ENCODE results near the gene PTRH1.
"Not testable (repeated sequence)": the region's sequence is repeated elsewhere in the genome, so short reads cannot be mapped to it uniquely, and the experiment has no call there.

PTRH1 gene, protein sequence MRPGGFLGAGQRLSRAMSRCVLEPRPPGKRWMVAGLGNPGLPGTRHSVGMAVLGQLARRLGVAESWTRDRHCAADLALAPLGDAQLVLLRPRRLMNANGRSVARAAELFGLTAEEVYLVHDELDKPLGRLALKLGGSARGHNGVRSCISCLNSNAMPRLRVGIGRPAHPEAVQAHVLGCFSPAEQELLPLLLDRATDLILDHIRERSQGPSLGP

DNA sequence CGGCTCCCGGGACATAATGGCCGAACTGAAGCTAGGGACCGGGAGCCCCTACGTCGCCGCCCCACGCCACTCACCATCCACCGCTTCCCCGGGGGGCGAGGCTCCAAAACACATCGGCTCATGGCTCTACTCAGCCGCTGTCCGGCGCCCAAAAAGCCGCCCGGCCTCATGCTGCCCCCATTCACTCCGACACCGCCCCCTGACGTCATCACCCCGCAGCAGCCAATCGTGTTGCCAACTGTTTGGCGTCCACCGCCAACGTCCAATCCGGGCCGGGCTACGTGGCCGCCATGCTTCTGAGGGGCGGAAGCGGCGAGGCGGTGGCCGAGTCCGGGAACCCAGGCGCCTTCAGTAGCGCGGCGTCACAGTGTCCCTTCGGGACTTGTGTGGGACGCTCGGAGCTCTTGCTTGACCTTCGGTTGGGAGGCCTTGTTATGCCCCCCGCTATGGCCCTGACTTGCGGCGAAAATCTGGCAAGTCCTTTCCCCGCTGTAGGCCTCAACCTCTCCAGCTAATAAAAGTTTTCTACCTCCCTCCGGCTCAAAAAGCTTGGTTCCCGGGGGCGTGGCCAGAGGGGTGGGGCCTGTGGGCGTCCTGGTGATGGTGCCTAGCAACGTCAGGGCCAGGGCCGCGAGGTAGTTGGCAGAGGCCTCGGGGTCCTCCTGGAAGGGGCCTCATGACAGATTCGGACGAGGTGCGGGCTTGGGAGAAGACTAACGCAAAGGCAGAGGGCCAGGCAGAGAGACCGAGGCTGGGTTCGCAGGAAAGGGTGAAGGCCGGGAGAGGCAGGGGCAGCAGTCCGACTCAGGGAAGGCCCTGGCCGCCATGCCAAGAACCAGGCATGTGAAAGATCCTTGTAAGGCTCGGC is at the start of gene PTRH1, which contains the start of gene TTC16:
TSS of gene PTRH1 (minus strand) at position 194 of the 868 bp plus-strand sequence. CDS start at position 170, 24 bp downstream.
TSS of gene TTC16 (plus strand) at position 610 of the 868 bp plus-strand sequence. CDS start at position 677, 67 bp downstream.
- DNase-seq: peak; percentile 99

DNA sequence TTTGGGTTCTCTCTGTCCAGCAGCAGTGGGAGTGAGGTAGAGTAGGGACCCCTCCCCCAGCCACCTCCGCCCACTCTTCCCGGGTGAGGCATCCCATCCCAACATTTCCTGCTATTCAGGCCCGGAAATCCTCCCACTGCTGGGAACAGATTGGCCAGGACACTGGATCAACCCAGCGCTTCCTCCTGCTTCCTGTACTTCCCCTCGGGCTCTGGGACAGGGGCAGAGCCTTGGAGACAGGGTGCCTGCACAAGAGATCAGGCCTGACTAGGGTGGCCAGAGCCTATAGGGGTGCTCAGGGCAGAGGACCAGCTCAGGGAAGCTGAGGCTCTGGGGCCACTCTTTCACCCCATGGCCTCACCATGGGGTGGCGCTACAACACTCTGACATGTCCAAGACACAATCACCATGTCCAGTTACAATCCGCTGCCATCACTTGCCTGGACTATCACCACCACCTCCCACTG is 48.5 kb upstream of the PTRH1 start:
- DNase-seq: peak; percentile 48

DNA sequence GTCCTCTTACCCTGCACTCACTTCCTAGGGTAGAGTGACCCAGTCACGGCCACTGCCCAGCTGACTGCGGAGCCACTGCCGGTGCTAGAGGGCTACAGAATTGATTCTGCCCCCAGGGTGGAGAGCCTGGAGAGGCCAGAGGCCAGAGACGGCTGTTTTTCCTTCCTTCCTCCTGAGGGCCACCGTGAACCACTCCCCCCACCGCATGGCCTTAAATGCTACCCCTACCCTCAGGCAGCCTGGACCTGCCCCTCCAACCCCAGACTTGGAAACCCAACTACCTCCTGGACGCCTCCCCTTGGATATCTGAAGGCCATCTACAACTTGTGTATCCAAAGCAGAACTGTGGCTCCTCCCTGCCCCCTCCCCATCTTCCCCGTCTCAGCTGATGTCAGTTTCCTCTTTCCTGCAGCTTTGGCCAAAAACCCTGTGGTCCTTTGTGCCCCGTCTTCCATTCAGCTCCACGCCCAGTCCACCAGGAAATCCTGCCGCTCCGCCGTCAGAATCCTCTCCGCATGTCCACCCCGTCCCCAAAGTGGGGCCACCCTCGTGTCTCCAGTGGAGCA is 46.7 kb upstream of the PTRH1 start:
- DNase-seq: no peak

DNA sequence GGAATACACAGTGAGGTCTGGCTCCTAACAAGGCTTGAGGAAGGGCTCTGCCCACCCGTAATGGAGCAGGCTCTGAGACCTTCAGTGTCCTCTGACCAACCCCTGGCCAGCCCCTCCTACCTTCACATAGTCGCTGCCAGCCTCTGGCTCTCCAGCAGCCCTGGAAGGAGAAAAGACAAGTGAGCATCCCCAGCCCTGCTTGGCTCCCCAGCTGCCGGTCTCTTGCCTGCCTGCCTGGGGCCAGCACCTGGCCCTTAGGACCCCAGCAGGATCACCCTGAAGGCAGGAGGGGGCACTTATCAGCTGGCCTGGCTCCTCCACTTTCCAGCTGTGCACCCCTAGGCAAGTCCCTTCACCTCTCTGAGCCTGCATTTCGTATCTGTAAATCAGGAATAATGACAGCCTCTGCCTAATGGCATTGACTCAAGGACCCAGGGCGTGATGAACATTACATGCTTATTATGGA is 46.1 kb upstream of the PTRH1 start:
- DNase-seq: no peak

DNA sequence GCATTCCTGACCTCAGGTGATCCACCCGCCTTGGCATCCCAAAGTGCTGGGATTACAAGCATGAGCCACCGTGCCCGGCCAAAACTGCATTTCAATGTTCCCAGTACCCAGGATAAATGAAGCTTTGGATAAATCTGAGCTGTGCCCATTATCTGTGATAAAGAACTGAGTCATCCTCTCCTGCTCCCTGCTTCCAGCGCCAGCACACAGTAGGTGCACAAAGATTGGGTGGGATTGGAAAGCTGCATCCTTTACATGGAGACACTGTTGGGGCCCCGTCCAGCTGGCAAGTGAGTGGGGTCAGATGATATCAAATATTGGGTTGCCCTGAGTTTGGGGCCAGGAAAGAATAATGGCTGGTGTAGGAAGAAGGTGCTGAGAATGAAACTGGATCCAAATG is 45.6 kb upstream of the PTRH1 start:
- no peak for DNase-seq

DNA sequence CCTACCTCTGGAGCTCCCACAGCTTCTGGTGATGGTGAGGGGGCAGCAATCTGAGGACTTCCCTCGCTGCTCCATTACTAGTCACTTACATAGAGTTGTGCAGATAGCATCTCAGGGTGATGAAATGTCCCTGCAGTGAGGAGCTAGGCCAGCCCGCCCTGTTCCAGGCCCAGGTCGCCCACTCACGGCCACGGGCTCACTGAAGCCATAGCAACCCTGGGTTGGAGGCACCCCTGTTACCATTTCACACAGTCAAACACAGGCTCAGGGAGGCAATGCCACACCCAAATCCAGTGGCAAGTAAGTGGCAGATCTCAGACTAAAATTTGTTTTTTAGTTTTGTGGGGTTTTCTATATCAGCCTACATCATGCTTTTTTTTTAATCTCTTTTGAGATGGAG is 43.4 kb upstream of the PTRH1 start:
- no peak for DNase-seq

DNA sequence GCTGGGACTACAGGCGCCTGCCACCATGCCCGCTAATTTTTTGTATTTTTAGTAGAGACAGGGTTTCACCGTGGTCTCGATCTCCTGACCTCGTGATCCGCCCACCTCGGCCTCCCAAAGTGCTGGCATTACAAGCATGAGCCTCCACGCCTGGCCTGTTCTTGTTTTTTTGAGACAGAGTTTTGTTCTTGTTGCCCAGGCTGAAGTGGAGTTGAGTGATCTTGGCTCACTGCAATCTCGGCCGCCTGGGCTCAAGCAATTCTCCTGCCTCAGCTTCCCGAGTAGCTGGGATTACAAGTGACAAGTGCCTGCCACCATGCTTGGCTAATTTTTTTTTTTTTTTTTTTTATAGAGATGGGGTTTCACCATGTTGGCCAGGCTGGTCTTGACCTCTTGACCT is 41.3 kb upstream of the PTRH1 start:
- DNase-seq: not testable (repeated sequence)

DNA sequence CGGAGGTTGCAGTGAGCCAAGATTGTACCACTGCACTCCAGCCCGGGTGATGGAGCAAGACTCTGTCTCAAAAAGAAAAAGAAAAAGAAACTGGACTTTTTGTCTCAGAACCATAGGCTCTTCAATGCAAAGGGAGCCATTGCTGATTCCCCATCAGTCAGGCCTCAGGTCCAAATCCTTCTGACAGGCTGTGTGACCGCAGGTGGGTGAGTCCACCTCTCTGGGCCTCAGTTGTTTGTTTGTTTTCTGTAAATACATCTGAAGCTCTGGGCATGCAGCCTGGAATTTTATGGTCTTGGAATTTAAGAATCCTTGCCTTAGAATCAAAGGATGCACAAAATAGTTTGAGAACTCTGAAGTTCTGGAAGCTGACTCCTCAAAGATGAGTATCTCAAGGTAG is 40.8 kb upstream of the PTRH1 start:
- DNase-seq: no peak

DNA sequence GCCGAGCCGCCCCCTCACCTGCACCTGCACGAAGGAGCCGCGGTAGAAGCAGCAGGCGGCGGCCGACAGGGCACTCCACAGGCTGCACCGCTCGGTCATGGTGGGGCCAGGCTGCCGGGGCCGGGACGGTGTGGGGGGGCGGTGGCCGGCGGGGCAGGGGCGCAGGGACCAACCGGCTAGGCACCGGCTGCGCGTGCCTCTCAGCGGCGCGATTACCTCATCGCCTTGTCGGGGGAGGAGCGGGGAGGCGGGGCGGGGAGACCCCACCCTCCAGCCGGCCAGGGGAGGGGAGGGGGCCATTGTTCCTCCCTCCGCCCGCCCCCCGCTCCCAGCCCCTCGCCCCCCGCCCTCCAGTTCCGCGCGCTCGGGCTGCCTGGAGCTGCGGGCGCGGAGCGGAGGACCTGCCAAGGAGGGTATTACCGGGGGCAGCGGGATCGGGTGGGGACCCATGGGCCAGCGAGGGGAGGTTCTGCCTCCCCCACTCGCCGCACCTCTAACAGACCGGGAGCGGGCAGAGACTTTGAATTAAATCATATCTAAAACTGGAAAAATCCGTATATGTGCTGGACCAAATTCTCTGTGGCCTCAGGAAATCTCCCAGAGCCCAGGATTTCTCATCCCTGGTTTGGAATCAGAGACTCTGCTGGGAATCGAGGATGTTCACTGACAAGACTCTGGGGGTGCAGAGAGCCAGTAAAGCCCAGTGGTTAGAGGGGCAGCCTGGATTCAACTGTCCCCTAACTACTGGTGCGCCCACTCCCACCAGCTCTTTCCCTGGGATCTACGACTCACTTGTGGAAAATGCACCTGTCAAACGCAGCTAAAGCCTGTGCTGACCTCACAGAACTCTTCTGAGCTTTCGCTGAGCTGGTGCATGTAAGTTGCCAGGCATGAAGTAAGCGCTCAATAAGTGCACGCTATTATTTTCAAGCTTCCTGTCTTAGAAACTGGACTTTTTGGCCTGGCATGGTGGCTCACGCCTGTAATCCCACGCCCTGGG is 39.9 kb upstream of the PTRH1 start:
- DNase-seq: no peak

DNA sequence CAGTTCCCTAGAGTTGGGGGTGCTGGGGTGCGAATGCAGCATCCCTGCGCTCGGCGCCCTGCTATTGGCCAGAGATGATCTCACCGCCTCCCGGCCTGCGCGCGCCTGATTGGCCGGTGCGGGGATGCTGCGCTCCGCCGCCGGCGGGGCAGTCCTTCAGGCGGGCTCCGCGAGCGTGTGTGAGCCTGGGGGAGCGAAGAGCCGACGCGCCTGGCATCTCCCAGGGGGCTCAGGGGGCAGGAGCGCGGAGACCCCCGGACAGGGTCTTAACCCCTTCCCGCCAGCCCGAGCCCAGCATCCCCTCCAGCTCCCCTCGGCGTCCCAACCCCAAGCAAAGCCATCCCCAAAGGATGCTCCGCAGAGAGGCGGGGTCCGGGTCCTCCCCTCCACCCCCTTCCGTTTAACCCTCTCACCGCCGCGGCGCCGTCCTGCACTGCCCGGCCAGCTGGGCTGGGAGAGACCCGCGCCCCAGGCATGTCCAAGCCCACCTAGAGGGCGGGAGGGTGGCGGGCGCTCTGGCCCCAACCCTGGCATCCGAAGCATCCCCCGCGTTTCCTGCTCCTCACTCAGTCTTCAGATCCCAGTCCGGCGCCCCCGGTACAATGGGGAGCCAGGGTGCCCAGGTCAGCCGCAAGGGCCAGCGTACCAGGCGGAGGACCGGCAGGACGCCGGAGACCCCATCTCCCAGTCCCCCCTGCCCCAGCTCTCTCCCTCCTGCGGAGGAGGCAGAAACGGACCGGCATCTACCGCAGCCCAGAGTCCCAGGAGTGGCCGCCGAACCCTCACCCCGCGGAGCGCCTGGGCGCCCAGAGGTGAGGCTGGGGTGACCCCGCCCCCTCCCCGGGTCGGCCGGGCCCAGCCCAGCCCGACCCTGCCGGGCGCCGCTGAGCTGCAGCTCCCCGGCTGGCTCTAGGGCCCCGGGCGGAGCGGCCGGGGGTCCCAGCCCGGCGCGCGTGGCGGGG is 38.9 kb upstream of the PTRH1 start:
- DNase-seq: no peak

DNA sequence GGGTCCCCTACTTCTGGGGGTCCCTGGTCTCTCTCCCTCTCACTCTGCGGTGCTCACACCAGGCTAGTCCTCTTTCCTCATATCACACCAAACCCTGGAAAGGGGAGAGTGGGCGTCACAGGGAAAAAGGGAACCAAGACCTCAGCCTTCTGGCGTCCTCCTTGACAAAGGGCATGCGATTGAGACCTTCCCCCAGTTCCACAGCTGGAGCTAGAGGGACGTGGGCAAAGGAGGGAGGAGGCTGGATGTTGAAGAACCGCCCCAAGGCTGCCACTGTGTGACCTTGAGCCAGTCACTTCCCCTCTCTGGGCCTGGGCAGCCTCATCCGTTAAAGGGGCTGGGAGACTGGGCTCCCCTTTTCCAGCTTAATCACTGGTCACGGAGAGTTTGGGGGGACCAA is 38.2 kb upstream of the PTRH1 start:
- no peak for DNase-seq

DNA sequence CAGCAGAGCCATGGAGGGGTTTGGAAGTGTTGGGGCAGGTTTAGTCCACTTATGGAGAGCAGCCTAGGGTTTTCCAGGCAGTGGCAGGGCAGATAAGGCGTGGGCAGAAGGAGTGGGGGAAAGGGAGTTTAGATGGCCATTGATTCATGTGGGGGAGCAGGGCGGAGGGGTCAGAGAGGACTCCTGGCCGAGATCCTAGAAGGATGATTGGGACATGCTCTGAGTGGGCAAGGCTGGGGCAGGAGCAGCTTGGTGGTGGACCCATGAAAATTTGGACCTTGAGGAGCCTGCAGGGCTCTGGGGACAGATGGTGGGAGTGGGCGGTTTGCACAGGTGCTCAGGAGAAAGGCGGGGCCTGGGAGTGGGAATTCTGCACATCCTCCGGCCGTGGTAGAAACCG is 37.7 kb upstream of the PTRH1 start:
- no peak for DNase-seq

DNA sequence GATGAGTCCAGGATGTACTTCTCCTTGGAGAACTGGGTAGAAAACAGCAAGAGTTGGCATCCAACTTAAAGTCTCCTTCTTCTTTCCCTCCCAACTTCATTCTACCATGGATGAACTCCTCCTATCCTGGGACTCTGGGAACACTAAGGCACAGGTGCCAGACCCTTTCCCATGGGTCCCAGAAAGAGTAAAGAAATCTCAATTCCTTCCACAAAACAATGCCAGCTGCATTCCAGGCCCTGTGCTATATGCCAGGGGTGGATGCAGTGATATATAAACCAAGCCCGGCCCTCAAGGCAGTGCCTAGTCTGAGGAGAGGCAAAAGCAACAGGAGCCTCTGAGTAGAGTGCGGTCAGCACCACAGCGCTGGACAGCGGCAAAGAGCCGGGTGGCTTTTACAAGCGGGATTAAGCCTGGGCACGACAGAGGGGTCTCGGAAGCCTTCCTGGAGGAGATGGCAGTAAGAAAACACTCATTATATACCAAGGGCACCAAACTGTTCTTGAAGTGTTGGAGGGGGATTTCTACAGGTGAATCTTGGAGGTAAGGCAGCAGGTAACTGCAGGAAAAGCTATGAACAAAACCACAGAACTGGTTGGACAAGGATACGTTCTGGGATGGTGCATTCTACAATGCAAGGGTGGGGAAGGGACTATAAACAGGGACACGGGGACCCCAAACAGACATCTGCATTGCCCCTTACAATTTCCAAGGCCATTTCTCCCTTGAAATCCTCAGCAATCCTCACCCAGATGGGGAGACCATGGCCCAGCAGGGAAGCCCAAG is 36.0 kb upstream of the PTRH1 start:
- DNase-seq: no peak

DNA sequence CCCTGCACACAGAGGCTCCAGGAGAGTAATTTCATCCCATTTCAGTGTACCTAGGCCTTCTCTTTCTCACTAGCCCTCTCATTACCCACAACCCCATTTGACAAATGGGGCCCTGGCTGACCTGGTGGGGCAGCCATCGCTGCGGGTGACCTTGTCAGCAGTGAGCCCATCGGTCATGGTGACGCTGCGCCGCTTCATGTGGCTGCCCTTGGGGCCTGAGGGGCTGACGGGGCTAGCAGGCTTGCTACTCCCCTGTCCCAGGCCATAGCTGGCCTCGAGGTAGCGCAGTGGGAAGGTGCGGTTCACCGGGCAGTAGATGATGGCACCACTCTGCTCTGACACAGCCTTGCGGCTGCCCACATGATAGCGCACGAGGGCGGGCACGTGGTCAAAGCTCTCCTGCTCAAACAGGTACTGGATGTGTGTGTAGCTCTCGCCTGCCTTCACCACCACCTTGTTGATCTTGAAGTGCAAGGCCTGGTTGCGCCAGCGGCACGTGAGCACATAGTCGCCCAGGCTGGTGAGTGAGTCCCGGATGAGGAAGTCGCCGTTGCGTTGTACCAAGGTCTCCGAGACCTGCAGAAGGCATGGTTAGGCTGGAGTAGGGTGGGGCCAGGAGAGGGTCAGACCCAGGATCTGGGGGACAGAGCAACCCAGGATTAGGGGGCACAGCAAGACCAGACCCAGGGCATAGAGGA is 33.8 kb upstream of the PTRH1 start:
- no peak for DNase-seq

DNA sequence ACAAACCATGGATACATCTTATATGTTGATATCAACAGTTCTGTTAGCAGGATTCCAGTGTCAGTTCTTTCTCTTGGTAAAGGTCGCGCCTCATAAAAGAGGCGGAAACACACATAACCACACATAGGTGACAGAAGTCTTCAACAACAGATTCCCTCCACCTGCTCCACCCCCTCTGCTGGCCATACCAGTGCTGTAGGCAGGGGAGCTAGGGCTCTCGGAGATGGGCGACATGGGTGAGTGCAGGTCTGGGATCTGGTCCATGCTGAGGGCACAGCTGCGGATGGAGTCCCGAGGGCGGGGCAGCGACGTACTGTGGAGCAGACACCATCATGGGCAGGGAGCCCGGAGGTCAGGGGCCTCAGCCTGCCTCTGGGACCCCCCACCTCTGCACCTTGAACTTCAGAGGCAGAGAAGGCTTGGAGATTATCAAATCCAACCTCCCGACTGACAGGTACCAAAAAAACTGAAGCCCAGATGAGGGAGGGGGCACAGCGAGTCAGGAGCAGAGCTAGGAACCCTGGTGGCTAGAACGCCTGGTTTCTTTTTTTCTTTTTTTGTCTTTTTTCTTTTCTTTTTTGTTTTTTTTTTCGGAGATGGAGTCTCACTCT is 31.6 kb upstream of the PTRH1 start:
- DNase-seq: peak; percentile 20

DNA sequence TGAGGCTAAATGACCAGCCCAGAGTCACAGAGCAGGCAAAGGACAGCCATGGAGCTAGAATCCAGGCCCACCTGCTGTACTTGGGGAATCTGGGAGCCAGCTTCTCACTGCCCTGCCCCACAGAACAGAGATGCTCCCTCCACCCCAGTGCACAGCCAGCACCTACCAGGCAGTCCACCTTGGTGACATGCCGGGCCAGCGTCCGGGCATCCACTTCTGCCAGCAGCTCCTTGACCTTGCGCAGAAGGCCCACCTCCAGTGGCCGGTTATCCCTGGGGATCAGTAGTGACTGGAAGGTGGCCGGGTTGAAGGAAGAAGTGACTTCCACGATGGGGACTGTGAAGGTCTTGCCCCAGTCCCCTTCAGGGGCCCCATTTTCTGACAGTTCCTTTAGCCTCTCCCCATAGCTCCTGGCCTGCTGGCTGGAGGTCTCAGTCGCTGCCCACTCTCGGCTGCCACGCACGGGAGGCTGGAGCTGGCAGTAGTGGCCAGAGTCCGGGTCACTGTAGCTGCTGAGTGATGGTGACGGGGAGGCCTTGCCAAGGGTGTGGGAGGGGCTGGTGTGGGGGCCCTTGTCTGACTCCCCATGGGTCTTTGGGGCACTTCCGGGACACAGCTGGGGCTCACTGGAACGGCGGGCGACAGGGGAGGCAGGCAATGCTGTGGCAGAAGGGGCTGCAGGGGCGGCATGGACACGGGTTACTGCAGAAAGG is 29.1 kb upstream of the PTRH1 start:
- no peak for DNase-seq

DNA sequence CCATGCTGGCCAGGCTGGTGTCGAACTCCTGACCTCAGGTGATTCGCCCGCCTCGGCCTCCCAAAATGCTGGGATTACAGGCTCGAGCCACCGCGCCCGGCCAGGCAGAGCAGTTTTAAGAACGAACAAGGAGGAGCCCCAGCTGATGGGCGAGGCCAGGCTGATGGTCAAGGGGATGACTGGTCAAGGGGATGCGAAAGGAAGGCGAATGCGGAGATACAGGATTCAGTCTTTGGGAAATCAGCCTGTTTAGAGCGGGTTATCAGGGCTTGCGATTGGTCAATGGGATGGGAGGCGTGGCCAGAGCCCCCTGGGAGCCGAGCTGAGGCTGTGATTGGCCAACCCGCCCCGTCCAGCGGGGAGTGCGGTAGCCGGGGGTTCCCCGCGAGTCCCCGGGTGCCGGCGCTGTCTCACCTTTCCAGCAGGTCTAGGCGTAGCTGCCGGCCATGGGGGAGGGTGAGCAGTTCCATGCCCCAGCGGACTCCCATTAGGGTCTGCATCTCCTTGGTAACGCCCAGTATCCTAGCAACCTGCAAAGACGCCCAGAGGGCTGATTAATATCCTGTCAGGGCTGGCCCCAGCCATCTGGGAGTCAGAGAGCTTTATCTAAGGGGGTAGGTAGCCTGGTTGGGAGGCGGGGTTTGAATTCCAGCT is 27.1 kb upstream of the PTRH1 start:
- DNase-seq: no peak

DNA sequence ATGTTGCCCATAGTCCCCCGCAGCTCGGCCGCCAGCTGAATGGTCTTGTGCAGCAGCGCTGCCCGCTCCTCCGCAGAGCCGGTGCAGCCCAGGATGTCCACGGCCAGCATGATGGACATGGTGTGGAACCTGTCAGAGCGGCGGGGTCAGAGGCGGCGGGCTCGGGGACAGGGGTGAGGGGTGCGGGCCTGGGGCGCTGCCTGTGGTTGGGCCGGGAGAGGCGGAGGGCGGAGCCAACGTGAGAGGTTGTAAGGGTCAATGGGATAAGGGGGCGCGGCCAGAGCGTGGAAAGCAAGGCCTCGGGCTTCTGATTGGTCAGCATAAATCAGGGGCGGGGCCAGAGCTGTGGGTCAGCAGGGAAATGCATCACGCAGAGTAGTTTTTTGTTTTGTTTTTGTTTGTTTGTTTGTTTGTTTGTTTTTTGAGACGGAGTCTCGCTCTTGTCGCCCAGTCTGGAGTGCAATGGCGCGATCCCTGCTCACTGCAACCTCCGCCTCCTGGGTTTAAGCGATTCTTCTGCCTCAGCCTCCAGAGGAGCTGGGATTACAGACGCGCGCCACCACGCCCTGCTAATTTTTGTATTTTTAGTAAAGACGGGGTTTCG is 26.5 kb upstream of the PTRH1 start:
- DNase-seq: no peak
